GM18498 (cell line): ENCODE measurements around the gene FAM120A.
"Not testable (repeated sequence)": the region's sequence is repeated elsewhere in the genome, so short reads cannot be mapped to it uniquely, and the experiment has no call there.

Experiments
- ATAC-seq: cut with Tn5 transposase; IDR thresholded peaks from one replicate; pipeline ENCODE4 v1.9.1; 2021; ENCODE audit warnings: mild to moderate bottlenecking, moderate library complexity; ENCODE audit not compliant: unreplicated experiment

Gene FAM120A, protein sequence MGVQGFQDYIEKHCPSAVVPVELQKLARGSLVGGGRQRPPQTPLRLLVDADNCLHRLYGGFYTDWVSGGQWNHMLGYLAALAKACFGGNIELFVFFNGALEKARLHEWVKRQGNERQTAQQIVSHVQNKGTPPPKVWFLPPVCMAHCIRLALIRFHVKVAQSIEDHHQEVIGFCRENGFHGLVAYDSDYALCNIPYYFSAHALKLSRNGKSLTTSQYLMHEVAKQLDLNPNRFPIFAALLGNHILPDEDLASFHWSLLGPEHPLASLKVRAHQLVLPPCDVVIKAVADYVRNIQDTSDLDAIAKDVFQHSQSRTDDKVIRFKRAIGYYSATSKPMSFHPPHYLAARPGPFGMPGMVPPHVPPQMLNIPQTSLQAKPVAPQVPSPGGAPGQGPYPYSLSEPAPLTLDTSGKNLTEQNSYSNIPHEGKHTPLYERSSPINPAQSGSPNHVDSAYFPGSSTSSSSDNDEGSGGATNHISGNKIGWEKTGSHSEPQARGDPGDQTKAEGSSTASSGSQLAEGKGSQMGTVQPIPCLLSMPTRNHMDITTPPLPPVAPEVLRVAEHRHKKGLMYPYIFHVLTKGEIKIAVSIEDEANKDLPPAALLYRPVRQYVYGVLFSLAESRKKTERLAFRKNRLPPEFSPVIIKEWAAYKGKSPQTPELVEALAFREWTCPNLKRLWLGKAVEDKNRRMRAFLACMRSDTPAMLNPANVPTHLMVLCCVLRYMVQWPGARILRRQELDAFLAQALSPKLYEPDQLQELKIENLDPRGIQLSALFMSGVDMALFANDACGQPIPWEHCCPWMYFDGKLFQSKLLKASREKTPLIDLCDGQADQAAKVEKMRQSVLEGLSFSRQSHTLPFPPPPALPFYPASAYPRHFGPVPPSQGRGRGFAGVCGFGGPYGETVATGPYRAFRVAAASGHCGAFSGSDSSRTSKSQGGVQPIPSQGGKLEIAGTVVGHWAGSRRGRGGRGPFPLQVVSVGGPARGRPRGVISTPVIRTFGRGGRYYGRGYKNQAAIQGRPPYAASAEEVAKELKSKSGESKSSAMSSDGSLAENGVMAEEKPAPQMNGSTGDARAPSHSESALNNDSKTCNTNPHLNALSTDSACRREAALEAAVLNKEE

DNA sequence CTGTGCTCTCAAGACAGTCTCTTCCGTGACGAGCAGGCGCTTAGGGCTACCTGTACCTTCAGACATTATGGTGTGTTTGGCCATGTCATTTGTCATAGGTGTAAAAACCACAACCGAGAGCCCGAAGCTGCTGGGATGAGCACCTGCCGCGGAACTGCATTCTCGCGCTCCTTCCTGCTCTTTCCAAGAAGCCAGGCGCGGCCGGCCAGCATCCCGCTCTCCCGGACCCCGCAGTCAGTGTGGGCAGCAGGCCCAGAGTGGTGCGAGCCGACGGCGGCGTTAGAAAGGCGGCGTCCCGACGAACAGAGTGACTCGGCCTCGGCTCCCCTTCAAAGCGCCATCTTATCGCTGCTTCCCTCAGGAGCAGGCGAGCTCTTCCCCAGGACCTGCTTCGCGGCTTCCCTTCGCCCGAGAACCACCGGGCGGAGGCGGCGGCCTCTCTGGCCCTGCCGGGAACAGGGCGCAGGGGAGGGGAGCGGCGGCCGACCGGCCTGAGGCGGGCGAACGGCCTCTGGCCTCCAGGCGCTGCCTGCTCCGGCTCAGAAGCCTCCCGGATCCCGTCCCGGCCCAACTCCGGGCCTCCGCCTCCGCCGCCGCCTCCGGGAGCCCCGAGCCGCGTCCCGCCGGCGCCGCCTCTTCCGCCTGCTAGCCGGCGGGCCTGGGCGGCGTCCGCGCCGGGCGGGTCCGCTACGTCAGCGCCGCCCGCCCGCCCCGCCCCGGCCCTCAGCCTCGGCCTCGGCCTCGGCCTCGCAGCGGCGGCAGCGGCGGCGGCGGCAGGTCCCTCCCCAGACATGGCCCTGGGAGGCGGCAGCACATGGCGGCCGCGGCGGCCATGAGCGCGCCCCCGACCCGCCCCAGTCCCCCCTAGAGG, at the start of gene FAM120A:
TSS of gene FAM120A (plus strand) at position 741 of the 871 bp plus-strand sequence. CDS start 231 bp downstream, outside the sequence.
- peak; percentile 67 for ATAC-seq

DNA sequence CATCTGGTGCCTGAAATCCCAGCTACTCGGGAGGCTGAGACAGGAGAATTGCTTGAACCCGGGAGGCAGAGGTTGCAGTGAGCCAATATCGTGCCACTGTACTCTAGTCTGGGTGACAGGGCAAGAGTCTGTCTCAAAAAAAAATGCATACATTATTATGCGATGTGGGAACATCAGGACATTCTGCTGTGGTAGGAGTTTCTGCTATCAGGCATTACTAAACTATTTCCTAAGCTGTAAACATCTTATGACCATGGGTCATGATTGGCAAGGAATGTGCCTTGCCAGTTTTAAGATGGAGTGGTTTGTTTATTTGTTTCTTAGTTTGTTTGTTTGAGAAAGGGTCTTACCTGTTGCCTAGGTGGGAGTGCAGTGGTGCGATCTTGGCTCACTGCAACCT, 45.1 kb upstream of the FAM120A start:
- no peak for ATAC-seq

DNA sequence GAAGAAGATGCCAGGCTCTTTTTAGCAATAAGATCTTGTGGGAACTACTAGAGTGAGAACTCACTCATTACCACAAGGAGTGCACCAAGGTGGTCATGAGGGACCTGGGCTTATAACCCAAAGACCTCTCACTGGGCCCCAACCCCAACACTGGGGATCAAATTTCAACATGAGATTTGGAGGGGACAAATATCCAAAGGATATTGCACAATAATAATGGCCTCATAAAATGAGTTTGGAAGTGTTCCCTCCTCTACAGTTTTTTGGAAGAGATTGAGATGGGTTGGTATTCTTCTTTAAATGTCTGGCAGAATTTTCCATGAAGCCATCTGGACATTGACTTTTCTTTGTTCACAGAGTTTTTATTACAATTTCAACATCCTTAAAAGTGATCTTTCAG, 38.0 kb upstream of the FAM120A start:
- ATAC-seq: no peak

DNA sequence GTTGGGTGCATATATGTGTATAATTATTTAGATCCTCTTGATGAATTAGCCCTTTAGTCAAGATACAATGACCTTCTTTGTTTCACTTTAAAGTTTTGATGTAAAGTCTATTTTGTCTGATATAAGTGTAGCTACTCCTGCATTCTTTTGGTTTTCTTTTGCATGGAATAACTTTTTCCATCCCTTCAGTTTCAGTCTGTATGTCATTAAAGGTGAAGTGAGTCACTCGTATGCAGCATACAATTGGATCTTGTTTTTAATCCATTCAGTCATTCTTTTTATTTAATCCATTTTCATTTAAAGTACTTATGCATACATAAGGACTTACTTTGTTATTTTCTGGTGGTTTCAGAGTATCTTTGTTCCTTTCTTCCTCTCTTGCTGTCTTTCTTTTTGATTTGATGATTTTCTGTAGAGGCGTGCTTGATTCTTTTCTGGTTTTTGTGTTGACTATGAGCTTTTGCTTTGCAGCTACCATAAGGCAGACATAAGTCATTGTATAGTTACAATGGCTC, 36.3 kb upstream of the FAM120A start:
- ATAC-seq: no peak

DNA sequence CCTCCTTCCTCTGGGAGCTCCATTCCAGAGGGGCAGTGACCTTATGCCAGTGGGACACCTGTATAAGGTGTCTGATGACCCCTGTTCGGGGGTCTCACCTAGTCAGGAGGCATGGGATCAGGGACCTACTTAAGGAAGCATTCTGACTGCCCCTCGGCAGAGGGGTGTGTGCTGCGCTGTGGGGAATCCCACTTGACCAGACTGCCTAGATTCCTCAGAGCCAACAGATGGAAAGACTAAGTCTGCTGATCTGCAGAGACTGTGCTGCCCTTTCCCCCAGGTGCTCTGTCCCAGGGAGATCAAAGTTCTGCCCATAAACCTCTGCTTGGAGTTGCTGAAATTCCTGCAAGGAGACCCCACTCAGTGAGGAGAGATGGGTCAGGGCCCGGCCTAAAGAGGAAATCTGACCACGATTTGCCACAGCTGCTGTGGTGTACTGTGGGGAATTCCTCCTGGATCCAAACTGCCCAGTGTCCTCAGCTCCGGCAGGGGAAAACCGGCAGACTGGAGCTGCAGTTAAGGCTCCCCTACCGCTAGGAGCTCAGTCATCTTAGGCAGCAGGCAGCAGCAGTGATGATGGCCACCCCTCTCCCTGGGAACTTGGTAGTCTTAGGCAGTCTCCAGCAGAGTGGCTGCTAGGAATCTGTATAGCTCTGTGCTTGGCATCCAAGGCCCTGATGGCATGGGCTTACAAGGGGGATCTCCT, 34.8 kb upstream of the FAM120A start:
- ATAC-seq: no peak

DNA sequence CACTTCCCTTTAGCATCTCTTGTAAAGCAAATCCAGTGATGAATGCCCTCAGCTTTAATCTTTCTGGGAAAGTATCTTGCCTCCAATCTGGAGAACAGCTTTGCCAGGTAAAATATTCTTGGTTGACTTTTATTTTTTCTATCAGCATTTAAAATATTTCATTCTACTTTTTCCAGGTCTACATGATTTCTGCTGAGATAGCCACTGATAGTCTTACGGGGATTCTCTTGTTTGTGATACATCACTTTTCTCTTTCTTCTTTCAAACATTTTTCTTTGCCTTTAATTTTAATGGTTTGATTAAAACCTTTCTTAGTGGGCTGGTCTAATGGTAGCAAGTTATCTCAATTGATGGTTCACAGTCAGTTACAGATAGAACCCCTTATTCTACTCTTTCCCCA, 33.9 kb upstream of the FAM120A start:
- ATAC-seq: no peak

DNA sequence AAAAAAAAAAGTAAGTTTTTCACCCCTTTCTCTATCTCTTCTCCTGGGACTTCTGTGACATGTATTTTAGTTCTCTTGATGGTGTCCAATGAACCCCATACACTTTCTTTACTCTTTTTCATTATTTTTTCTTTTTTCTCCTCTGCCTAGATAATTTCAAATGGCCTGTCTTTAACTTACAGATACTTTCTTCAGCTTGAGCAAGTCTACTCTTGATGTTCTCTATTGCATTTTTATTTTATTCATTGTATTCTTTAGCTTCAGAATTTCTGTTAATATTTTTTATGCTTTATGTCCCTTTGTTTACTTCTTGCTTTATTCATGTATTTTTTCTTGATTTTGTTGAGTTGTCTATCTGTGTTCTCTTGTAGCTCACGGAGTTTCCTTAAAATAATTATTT, 32.5 kb upstream of the FAM120A start:
- no peak for ATAC-seq

DNA sequence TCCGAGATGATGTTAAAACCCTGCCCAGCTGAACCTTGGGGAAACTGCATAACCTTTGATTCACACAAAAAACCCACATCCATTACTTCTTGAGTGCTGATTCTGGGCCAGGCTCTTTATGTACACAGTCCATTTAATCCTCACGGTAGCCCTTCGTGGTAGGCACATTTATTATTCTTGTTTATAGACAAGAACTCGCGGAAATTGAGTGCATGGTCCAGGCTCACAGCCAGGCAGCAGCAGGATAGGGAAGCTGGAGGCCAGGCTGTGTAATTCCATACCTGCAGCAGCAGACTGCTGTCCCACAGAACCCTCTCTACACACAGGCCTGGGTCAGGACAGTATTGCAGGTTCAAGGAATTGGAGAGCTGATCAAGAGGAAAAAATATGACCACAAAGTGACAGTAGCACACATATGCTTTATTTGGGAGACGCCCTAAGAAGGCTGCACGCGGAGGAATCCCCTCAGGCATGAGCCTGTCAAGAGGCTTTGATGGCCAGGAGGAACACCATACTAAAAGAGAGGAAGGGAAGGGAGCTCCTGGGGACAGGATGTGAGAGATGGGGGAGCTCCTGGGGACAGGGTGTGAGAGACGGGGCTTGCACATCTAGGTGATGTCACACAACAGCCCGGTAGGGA, 28.4 kb upstream of the FAM120A start:
- ATAC-seq: no peak

DNA sequence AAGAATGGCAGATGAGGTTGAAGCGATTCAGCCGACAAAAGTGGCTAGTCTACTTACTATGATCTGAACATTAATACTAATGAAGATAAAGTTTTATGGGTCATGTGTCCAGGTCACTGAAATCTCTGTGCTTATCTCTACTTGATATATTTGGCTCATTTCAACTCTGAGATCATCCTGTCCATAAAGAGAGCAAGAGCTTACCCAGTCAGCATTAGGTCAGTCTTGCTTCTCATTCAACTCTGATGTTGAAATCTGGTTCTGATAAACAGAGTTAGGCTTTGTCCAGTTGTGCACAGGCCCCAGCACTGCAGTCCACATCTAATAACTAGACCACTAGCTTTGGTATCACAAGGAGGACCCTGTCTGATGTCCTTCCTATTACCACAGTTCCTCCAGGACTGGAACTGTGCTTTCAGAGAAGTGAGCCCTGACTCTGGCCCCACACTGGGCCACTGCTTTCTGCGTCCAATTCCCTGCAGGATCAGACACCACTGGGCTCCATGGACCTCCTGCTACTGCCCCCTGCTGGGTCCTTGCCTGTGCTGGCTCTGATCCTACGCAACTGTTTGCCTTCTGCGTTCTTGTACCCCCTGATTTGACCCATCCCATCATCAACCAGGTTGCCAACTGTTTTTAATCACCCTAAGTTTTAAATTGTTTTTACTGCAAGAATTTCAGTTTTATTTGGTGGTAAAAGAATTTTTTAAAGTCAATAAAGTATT, 23.7 kb upstream of the FAM120A start:
- ATAC-seq: no peak

DNA sequence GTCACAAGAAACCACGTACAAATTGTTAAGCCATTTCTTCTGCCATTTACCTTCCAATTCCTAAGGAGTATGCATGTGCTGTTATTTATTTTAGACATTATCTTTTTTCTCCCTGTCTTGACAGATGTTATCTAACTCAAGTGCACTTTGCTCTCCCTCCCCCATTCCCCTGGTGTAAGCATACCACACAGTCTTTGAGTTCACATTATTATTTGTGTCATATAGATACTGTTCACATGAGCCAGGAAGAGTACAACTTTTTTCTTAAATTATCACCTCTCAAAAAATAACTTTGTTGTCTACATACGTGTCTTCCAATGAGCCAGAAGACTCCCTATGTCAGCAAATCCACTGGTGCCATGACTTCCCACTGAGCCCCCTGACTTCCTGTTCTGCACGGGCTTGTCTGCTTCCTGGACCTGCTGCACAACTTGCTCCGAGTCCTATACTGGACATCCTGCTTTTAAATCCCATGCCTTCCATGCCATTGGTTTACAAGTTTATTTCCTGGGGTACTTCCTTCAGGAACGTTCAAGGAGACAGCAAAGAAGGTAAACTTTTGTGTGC, 19.9 kb upstream of the FAM120A start:
- no peak for ATAC-seq

DNA sequence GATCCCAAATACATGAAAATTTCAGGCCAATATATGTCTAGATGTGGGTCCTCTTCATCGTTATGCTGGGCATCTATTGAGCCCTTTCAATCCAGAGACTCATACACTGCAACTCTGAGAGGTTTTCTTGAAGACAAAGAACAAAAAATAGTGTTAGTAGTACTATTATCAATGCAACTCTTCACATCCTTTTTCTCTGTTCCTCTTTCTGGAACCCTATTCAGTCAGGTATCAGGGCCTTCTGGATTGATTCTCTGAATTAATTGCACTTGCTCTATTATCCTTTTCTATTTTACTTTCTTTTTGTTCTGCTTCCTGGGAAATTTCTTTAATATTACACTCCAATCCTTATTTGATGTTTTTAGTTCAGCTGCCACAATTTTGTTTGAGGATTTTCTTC, 18.5 kb upstream of the FAM120A start:
- ATAC-seq: no peak

DNA sequence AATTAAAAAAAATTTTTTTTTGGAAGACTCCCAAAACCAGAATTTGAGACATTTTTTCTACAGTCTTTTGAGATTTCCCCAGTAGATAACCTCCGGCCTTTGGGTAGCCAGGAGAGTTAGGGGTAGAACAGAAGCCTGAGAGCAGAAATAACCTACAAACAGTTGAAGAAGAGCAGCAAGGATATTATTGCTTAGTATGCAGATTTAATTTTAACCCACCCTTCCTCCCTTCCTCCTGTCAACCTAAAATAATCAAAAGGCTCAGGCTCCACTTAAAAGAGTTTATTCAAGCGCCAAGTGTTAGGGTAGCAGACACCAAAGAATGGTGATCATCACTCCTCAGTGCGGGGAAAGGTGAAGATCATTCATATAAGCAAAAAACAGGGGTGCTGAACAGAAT, 17.4 kb upstream of the FAM120A start:
- no peak for ATAC-seq

DNA sequence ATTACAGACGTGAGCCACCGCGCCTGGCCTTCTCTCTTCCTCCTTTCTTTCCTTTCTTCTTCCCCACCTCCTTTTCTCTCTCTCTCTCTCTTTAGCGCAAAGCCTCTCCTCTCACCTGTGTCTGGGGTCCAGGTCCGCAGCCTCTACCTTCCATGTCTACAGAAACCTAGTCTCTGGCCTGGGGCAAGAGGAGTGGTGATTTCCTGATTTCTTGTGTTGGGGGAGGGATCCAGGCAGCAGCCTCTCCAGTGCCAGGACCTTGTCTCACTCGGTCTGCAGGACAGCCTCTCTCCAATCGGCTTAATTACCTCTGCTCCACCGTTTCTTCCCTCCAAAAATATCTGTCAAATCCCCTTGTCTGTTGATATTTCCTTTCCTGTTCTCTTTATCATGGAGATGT, 16.1 kb upstream of the FAM120A start:
- ATAC-seq: no peak

DNA sequence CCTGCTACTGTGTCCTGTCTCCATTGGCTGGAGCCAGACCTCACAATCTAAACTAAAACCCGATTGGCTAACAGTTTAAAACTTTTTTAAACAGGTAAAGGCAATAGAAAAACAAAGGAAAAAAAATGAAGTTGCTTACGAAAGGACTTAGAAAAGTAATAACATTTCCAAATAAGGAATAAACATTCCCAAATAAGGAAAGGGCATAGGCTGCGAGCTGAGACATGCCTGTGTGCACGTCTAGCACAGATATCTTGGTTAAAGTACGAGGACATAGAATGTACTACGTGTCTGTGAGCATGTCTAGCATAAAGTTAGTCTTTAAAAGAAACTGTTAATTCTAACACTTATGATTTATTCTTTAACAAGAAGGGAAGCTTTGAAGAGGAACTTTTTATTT, 15.3 kb upstream of the FAM120A start:
- no peak for ATAC-seq

DNA sequence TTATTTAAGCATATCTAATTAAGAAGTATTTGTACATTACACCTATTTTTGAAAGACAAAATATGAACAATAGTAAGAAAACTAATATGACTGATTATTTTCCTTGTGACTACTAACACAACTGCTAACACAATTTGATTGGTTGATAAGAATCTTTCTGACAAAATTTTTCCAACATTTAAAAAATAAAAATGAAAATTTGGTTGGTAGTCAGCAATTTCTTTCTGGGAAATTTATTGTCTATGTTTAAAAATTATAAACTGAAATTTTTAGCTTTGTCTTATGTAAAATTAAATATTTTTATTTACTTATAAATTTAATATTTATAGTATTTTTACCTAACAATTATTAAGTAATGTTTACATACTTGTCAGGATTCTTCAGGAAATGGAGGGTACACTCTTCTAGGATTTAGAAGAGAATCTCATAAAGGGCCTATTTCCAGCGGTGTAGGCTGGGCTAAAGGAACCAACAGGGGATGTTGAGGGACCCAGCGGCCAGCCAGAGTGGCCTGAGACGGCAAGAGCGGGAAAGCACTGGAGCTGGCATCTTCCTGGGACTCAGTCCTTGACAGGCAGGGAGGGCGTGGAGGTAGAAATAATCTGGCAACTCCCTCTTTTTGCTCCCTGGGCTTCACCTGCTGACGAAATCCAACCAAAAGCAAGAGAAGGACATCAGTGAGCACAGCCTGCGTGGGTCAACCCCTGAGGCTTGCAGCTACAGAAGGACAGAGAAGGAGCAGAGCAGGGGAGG, 14.7 kb upstream of the FAM120A start:
- ATAC-seq: no peak

DNA sequence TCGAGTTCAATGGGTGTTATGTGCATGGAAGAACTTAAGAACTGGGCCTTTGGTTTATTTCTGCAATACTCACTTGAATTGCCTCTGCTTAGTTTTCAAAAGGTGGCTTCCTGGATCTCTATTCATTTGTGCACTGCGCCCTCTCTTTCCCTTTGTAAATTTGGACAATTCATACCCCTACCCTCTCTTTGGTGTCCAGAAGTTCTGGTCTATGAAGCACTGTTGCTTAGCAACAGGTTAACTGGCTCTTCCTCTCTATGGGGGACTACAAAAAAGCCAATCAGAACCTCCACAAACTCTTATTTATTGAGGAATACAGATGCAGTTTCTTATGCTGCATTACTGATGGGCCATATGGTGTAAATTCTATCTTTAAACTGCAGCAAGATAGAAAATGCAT, 13.5 kb upstream of the FAM120A start:
- no peak for ATAC-seq

DNA sequence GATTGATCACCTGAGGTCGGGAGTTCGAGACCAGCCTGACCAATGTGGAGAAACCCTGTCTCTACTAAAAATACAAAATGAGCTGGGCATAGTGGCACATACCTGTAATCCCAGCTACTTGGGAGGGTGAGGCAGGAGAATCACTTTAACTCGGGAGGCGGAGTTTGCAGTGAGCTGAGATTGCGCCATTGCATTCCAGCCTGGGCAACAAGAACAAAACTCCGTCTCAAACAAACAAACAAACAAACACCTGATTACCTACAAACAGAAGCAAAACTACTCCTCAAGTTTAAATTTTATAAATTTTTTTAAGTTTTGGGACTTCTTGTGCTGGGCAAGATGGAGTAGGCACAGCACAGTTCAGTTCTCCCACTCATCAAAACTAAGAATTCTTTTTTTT, 12.2 kb upstream of the FAM120A start:
- not testable (repeated sequence) for ATAC-seq
